Fibroblast of mammary gland (primary cell): Measurements from ENCODE around the gene DHX34.

Experiments
- DNase-seq: peaks from one replicate; pipeline ENCODE4 v3.0.0-alpha.2; 2010; ENCODE audit warnings: low read depth
- H3K4me3 ChIP-seq: 2 replicates; pipeline ENCODE4 v1.5.1; 2011; ENCODE audit warnings: low read depth, mild to moderate bottlenecking, low read length, moderate library complexity; ENCODE audit not compliant: control insufficient read depth
- TF ChIP-seq, protein P1 (sequence below): conservative IDR thresholded peaks from 2 replicates; pipeline ENCODE4 v1.5.1; 2011; ENCODE audit warnings: low read depth, low read length, inconsistent platforms; ENCODE audit not compliant: control insufficient read depth, insufficient read depth

DHX34 gene

DNA sequence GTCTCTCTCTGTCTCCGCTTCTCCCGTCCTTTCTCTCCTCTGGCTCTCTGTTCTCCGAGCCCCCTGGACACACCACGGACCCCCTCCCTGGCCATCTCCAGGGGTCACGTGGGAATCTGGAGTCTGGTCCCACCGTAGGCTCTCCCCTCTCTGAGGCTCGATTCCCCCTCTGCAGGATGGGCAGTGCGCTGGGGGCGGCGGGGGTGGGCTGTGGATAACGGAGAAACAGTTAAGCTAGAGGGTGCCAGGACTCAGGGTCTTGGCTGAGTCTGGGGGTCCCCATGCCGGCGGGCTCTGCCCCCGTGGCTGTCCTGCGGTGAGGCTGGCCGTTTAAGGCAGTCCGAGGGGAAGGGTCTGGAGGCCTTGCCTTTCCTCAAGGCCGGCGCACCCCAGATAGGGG, 70.7 kb downstream of the DHX34 start:
- no peak overlapping the region for H3K4me3 ChIP-seq
- DNase-seq: no peak
- TF ChIP-seq, protein P1, sequence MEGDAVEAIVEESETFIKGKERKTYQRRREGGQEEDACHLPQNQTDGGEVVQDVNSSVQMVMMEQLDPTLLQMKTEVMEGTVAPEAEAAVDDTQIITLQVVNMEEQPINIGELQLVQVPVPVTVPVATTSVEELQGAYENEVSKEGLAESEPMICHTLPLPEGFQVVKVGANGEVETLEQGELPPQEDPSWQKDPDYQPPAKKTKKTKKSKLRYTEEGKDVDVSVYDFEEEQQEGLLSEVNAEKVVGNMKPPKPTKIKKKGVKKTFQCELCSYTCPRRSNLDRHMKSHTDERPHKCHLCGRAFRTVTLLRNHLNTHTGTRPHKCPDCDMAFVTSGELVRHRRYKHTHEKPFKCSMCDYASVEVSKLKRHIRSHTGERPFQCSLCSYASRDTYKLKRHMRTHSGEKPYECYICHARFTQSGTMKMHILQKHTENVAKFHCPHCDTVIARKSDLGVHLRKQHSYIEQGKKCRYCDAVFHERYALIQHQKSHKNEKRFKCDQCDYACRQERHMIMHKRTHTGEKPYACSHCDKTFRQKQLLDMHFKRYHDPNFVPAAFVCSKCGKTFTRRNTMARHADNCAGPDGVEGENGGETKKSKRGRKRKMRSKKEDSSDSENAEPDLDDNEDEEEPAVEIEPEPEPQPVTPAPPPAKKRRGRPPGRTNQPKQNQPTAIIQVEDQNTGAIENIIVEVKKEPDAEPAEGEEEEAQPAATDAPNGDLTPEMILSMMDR: no peak

DNA sequence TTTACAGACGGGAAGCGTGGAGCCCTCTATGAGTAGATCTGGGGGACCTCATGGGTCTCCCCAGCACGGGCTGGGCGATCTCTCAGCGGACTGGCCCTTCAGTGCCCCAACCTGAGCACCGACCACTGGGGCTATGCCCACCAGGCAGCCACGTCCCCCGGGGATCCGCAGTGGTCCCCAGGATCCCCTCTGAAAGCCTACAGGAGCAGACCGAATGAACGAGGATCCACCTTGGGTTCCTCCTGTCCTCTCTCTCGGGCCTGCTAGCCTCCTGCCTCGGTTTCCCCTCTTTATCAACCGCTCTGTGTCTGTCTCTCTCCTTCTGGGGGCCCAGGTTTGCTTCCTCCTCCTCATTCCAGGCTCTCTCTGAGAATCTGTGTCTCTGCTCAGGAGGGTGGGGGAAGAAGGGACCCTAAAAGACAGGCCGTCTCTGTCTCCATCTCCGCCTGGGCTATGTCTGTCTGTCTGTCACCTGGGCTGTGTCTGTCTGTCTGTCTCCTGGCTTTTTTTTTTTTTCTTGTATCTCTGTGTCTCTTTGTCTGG, 72.2 kb downstream of the DHX34 start:
- H3K4me3 ChIP-seq: no peak overlapping the region
- TF ChIP-seq, protein P1: no peak
- no peak for DNase-seq

DNA sequence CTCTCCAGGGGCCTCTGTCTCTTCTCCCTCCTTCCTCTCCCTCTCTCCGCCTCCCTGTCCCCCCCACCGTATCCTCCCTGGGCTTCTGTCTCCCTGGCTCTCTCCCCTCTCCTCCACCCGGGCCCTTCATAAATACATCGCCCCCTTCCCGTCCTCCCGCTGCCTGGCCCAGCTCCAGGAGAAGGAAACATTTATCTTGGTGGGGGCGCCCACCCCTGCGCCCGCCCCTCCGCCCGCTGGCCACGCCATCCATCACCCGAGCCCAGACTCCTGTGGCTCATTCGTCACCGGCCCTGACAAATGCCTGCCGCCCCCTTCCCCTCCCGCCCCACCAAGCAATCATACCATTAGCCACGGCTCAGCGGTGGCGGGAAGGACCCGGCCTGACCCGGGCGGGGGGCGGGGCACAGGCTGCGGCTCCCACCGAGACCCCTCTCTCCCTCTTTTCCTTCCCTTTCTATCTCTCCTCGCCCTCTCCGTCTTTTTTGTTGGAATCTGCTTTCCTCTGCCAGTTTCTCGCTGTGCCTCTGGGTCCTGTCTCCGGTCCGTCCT, 72.8 kb downstream of the DHX34 start:
- H3K4me3 ChIP-seq: no peak overlapping the region
- no peak for DNase-seq
- TF ChIP-seq, protein P1: no peak

DNA sequence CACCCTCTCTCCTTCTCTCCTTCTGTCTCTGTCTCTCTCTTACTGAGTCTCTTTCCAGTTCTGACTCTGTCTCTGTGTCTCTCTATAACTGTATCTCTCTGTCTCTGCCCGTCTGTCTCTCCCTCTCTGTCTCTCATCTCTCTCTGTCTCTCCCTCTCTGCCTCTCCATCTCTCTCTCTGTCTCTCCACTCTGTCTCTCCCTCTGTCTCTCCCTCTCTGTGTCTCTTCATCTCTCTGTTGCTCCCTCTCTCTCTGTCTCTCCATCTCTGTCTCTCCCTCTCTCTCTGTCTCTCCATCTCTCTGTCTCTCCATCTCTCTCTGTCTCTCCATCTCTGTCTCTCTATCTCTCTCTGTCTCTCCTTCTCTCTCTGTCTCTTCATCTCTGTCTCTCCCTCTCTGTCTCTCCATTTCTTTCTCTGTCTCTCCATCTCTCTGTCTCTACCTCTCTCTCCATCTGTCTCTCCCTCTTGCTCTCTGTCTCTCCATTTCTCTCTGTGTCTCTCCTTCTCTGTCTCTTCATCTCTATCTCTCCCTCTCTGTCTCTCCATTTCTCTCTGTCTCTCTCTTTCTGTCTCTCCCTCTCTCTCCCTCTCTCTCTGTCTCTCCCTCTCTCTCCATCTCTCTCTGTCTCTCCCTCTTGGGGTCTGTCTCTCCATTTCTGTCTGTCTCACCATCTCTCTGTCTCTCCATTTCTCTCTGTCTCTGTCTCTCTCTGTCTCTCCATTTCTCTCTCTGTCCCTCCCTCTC, 73.5 kb downstream of the DHX34 start:
- H3K4me3 ChIP-seq: no peak overlapping the region
- TF ChIP-seq, protein P1: no peak
- DNase-seq: no peak

DNA sequence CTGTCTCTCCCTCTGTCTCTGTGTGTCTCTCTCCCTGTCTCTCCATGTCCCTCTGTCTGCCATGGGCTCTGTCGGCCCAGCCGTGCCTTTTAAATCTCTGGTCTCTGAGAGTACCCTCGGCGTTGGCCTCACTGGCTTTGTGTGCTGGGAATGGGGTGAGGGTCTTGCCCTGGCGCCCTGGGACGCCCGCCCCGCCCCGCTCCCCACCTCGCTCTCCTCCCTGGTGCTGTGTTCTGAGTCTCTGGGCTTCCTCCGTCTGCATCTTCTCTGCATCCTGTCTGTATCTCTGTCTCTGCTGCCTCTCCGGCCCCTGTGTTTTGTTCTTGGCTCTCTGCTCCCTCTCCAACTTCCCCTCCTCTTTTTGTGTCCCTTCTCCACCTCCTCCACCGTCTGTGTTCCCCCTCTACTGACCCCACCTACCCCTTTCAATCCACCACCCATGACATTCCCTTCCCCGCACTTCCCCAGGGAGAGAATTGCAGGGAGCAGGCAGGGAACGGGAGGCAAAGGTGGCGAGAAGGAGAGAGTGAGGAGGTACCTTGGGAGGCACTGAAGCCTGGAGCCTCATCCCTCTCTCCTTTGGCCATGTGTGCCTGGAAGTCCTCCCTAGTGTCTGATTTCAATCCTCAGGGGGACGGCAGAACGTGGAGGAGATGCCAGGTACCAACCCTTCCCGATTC, 74.2 kb downstream of the DHX34 start:
- TF ChIP-seq, protein P1: no peak
- no peak for DNase-seq
- H3K4me3 ChIP-seq: no peak overlapping the region

DNA sequence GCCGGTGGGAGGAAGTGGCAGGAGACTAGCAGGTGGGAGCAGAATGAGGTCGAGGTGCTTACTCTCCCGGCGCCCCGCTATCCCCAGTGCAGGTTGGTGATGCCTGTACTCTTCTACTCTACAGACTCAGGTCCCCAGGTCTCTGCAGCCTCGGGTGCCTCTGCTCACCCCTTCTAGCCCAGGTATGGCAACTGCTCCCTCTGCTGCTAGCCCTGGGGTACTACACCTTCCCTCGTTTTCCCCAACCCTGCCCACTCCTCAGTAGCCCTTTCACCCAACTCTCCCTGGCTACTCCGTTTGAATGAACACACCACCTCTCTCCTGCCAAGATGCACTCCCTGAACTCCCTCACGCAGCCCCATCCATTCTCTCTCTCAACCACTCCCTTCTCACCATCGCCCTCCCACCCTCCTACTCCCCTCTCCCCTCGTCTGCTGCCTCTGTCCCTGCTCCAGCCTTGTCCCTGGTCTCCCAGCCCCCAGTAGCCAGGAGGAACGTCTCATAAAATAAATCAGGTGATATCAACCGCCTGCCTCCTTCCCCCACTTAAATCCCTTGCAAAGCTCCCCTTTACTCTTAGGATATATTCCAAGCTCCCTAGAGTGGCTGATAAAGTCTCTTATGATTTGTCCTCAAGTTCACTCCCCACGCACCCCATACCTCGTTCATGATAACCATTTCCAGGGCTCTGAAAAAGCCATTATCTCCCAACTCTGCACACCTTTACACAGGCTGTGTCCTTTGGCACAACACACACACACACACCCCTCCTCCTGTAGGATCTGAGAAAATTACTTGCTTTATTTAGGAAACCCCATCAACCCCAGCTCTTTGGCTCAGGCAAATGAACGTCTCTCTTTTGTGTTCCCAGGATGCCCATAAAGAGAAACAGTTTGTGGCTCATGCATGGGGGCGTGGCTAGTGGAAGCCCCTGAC, 78.4 kb downstream of the DHX34 start:
- TF ChIP-seq, protein P1: peak; percentile 92
- DNase-seq: peak; percentile 50
- peak overlapping the region; percentile 40 for H3K4me3 ChIP-seq
